ENCODE measurements around the gene SPTAN1. TPM values are rescaled to one million over a fixed set of nuclear protein-coding genes. Genes with fewer than 3 reads are reported as not detected.
A peak's percentile ranks its signal among the peaks of the same experiment; 100 is the strongest.

Gene SPTAN1
- total RNA-seq, 1 experiment from 2014 or later, result 229 TPM

DNA sequence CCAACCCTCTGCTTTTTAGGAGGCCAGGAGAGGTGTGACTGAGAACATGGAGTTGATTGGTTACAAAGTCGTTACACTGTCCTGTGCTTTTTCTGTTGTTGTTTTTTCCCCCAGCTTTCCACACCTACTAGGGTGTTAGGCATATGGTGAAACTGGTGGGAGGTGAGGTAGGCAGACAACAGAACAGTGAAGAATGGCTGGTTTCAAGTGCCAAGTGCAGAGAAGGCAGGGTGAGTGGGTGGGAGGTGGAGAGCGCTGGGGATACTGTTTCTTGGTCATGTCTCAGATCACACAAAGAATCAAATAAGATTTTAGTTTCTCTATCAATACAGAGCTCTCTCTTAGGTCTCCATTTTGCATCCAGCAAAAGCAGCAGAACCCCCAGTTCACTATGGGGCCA is 2.2 kb upstream of the SPTAN1 start:
- DNase-seq (ENCODE audit: low read depth, low spot score) (no peak), ATAC-seq (no peak)
- POLR2A ChIA-PET, result no interaction called here
- Histone ChIP-seq H3K9me3 (ENCODE audit: control insufficient read depth, insufficient read depth, low read depth, low read length) (no peaks in the 10 kb centered on the region), H3K4me3 (ENCODE audit: low read depth in 2 of 2, low read length in 2 of 2) (no peak overlapping the region), H3K27me3 (ENCODE audit: control insufficient read depth, insufficient read depth, low read length) (no peaks in the 10 kb centered on the region), H3K27ac (ENCODE audit: low read length) (0 out of 2 replicates have a peak overlapping the region, but pooled peaks have one; percentile 39), H3K4me1 (ENCODE audit: control insufficient read depth, insufficient read depth, low read length) (peaks cover 19% of the 10 kb centered on the region), H3K36me3 (ENCODE audit: control insufficient read depth, insufficient read depth, low read length) (no peaks in the 10 kb centered on the region)
- TF ChIP-seq CTCF (IDR thresholded peaks at IDR 0.05) (no peak), SIN3A (IDR thresholded peaks at IDR 0.05; ENCODE audit: borderline replicate concordance, insufficient read depth, low read depth, low read length) (no peak), POLR2AphosphoS5 (IDR thresholded peaks at IDR 0.05; ENCODE audit: low read depth, low read length) (no peak), TCF7L2 (IDR thresholded peaks at IDR 0.05; ENCODE audit: low read depth, low read length) (no peak)
- TF ChIP-seq, protein P1, sequence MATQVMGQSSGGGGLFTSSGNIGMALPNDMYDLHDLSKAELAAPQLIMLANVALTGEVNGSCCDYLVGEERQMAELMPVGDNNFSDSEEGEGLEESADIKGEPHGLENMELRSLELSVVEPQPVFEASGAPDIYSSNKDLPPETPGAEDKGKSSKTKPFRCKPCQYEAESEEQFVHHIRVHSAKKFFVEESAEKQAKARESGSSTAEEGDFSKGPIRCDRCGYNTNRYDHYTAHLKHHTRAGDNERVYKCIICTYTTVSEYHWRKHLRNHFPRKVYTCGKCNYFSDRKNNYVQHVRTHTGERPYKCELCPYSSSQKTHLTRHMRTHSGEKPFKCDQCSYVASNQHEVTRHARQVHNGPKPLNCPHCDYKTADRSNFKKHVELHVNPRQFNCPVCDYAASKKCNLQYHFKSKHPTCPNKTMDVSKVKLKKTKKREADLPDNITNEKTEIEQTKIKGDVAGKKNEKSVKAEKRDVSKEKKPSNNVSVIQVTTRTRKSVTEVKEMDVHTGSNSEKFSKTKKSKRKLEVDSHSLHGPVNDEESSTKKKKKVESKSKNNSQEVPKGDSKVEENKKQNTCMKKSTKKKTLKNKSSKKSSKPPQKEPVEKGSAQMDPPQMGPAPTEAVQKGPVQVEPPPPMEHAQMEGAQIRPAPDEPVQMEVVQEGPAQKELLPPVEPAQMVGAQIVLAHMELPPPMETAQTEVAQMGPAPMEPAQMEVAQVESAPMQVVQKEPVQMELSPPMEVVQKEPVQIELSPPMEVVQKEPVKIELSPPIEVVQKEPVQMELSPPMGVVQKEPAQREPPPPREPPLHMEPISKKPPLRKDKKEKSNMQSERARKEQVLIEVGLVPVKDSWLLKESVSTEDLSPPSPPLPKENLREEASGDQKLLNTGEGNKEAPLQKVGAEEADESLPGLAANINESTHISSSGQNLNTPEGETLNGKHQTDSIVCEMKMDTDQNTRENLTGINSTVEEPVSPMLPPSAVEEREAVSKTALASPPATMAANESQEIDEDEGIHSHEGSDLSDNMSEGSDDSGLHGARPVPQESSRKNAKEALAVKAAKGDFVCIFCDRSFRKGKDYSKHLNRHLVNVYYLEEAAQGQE (IDR thresholded peaks at IDR 0.05; ENCODE audit: insufficient read depth in 1 of 2, low read depth in 2 of 2, low read length in 1 of 2), result no peak
- CTCF ChIA-PET, result no interaction called here
- BruUV-seq (replicated peaks), result no TSS peak
- in situ Hi-C loops (cut with HindIII; ENCODE audit: low pct_unique_long_range_greater_than_20kb, low sequenced_read_pairs) (no loop called here), intact Hi-C loops (cut with micrococcal nuclease; ENCODE audit: unreplicated experiment) (no loop called here)

GRCh38 chr9:128550770-128551656 is 1.4 kb upstream of the SPTAN1 start:
- POLR2A ChIA-PET, result interaction anchor here (0.8 kb wide), 1 partner anchor 9 kb away, joined by 4 read pairs; no protein-coding TSS in a partner anchor
- Histone ChIP-seq H3K4me3 (ENCODE audit: low read depth in 2 of 2, low read length in 2 of 2) (peak overlapping the region; percentile 74 to 83), H3K27me3 (ENCODE audit: control insufficient read depth, insufficient read depth, low read length) (no peaks in the 10 kb centered on the region), H3K36me3 (ENCODE audit: control insufficient read depth, insufficient read depth, low read length) (no peaks in the 10 kb centered on the region), H3K27ac (ENCODE audit: low read length) (peak overlapping the region; percentile 82), H3K4me1 (ENCODE audit: control insufficient read depth, insufficient read depth, low read length) (peaks cover 21% of the 10 kb centered on the region), H3K9me3 (ENCODE audit: control insufficient read depth, insufficient read depth, low read depth, low read length) (no peaks in the 10 kb centered on the region)
- in situ Hi-C loops (cut with HindIII; ENCODE audit: low pct_unique_long_range_greater_than_20kb, low sequenced_read_pairs) (no loop called here), intact Hi-C loops (cut with micrococcal nuclease; ENCODE audit: unreplicated experiment) (no loop called here)
- no peak for ATAC-seq
- CTCF ChIA-PET, result interaction anchor here (0.6 kb wide), 1 partner anchor 244 kb away, joined by 8 read pairs; no protein-coding TSS in a partner anchor
- DNase-seq (ENCODE audit: low read depth, low spot score), result no peak
- TF ChIP-seq TCF7L2 (IDR thresholded peaks at IDR 0.05; ENCODE audit: low read depth, low read length) (no peak), SIN3A (IDR thresholded peaks at IDR 0.05; ENCODE audit: borderline replicate concordance, insufficient read depth, low read depth, low read length) (no peak), CTCF (IDR thresholded peaks at IDR 0.05) (no peak)
- TF ChIP-seq, protein P1 (IDR thresholded peaks at IDR 0.05; ENCODE audit: insufficient read depth in 1 of 2, low read depth in 2 of 2, low read length in 1 of 2), result no peak
- no TSS peak for BruUV-seq (replicated peaks)
